ENCODE results near the gene SAMD3.

The SAMD3 gene

DNA sequence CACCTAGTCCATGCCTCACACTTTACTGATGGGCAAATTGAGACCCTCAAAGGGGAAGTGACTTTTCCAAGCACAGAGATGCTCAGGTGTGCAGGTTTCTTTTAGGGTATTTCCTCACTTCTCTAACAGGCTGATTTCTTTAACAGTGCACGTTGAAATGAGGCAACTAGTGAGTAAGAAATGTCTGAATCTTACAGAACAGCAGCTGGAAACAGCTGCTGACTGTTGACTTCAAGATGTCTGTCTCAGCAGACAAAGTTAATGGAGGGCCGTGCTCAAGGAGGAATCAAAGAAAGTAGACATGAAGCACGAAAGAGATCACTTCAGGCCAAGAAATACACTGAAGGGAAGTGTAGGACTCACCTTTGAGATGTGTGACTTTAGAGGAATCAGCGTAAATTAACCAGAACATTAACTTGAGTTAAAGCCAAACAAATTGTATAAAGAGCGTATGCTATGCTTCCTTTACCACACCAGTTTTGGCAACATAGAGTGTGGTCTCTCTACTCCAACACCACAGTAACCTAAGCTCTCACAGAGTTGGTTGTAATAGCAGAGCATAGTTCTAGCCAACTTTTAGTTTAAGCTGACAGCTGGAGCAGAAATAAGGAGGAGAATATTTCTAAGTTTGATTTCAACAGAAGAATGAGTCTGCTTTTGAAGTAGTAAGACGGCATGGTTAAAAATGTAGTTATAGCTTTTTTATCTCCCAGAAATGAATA, 60.9 kb downstream of the SAMD3 start:
- TF ChIP-seq, protein P1, sequence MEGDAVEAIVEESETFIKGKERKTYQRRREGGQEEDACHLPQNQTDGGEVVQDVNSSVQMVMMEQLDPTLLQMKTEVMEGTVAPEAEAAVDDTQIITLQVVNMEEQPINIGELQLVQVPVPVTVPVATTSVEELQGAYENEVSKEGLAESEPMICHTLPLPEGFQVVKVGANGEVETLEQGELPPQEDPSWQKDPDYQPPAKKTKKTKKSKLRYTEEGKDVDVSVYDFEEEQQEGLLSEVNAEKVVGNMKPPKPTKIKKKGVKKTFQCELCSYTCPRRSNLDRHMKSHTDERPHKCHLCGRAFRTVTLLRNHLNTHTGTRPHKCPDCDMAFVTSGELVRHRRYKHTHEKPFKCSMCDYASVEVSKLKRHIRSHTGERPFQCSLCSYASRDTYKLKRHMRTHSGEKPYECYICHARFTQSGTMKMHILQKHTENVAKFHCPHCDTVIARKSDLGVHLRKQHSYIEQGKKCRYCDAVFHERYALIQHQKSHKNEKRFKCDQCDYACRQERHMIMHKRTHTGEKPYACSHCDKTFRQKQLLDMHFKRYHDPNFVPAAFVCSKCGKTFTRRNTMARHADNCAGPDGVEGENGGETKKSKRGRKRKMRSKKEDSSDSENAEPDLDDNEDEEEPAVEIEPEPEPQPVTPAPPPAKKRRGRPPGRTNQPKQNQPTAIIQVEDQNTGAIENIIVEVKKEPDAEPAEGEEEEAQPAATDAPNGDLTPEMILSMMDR (IDR thresholded peaks at IDR 0.05; ENCODE audit: control insufficient read depth, insufficient read depth, low read depth, low read length, missing control alignments), result no peak
- H3K4me3 ChIP-seq (ENCODE audit: control insufficient read depth, low read depth, low read length), result no peak overlapping the region
- DNase-seq (ENCODE audit: low read depth), result no peak

DNA sequence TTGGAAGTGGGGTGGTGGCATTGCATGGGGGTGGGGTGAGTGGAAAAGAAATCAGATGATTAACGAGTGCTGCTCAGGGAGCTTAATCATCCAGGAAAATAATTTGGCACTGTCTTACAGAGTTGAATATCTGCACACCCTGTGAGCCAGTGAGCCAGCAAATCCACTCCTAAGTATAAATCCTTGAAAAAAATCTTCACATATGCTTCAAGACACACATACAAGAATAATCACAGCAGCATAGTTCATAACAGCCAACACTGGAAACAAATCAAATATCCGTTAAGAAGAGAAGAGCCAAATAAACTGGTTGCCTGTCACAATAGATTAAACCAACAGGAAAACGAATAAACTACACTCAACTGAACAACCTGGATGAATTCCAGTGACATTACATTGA, 62.8 kb downstream of the SAMD3 start:
- H3K4me3 ChIP-seq (ENCODE audit: control insufficient read depth, low read depth, low read length), result no peak overlapping the region
- no peak for DNase-seq (ENCODE audit: low read depth)
- TF ChIP-seq, protein P1 (IDR thresholded peaks at IDR 0.05; ENCODE audit: control insufficient read depth, insufficient read depth, low read depth, low read length, missing control alignments), result no peak

DNA sequence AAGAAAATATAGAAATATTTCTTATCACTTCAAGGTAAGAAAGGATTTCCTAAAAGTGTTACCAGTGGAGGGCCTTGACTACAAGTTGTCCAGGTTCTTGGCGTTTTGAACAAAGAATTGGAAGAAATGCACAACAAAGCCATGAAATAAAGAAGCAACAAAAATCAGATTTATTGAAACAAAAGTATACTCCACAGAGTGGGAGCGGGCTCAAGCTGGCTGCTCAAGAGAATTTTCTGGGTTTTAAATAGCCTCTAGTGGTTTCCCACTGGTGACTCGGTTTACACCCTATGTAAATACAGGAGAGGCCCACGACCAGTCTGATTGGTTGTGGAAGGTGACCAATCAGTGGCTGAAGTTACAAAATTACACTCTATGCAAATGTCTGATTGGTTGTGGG, 64.2 kb downstream of the SAMD3 start:
- DNase-seq (ENCODE audit: low read depth), result no peak
- TF ChIP-seq, protein P1 (IDR thresholded peaks at IDR 0.05; ENCODE audit: control insufficient read depth, insufficient read depth, low read depth, low read length, missing control alignments), result no peak

DNA sequence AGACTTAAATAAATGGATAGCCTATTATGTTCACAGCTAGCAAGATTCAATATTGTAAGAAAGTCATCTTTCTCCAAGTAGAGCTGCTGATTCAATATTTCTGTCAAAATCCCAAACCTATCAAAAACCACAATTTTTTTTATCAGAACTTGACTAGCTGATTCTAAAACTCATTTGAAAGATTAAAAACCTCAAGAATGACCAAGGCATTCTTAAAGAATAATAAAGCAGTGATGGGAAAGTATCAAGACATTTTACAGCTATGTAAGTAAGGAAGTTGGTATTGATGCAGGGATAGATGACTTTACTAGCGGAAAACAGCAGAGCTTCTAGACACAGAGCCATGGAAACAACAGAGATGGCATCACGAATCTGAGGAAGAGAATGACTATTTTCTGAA, 64.7 kb downstream of the SAMD3 start:
- no peak overlapping the region for H3K4me3 ChIP-seq (ENCODE audit: control insufficient read depth, low read depth, low read length)
- TF ChIP-seq, protein P1 (IDR thresholded peaks at IDR 0.05; ENCODE audit: control insufficient read depth, insufficient read depth, low read depth, low read length, missing control alignments), result no peak
- DNase-seq (ENCODE audit: low read depth), result no peak

More for the DNA sequence above, 64.2 kb downstream of the SAMD3 start:
- no peak overlapping the region for H3K4me3 ChIP-seq (ENCODE audit: control insufficient read depth, low read depth, low read length)

DNA sequence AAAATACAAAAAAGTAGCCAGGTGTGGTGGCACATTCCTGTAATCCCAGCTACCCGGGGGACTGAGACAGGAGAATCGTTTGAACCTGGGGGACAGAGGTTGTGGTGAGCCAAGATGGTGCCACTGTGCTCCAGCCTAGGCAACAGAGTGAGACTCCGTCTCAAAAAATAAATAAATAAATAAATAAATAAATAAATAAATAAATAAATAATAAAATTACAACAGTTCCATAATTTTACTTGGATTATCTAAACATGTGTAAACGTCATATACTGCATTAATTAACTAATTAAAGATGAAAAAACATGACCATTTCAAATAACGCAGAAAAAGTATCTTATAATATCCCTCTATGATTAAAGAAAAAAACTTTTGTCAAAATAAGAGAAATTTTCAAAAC, 65.8 kb downstream of the SAMD3 start:
- H3K4me3 ChIP-seq (ENCODE audit: control insufficient read depth, low read depth, low read length), result no peak overlapping the region
- no peak for DNase-seq (ENCODE audit: low read depth)
- TF ChIP-seq, protein P1 (IDR thresholded peaks at IDR 0.05; ENCODE audit: control insufficient read depth, insufficient read depth, low read depth, low read length, missing control alignments), result no peak

DNA sequence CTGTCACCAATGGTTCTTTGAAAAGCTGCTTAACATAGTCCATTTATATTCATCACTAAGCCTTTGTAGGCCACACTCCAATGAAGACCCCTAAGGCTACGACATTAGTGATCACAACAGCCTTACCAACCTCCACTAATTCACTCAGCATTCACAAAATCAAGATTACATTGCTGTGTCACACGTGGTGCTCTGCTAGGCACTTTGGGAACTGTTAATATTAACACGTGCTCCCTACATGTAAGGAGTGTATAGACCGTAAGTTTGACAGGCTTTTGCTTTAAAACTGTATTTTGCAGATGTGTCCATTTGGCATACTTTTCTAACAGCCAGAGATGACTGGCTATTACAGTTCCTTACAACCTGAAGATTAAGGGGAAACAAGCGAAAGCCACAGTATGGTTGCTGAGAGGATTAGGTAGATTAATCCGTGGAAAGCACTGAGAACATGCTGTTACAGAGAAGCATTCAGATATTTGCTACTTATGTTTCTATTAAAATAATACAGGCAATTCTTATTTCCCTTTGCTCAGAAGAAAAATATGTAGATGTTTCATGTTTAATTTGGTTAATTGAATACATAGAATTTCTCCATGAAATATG, 69.7 kb downstream of the SAMD3 start:
- no peak overlapping the region for H3K4me3 ChIP-seq (ENCODE audit: control insufficient read depth, low read depth, low read length)
- TF ChIP-seq, protein P1 (IDR thresholded peaks at IDR 0.05; ENCODE audit: control insufficient read depth, insufficient read depth, low read depth, low read length, missing control alignments), result no peak
- DNase-seq (ENCODE audit: low read depth), result no peak
